HepG2 (cell line): ENCODE data around the gene PRKAG3. TPM values are rescaled to one million over a fixed set of nuclear protein-coding genes. Genes with fewer than 3 reads are reported as not detected.

Experiments
- ATAC-seq: fragments of 200-7000 bp; cut with Tn5 transposase; 3 replicates; pipeline ENCODE4 v1.9.1; 2020; ENCODE audit warnings: mild to moderate bottlenecking, moderate library complexity
- BruUV-seq: library from RNA; stranded (reverse); fragments of 400-500 nt; replicated peaks from 2 replicates; lab custom pipeline; 2021; lab: Mats Ljungman, UMichigan
- CTCF ChIA-PET: fragments of 300-600 bp; formaldehyde crosslinking; extraction: SDS; loops from one replicate; lab custom pipeline; 2021; ENCODE audit warnings: low total read pairs, inconsistent platforms, low intra/inter-chr PET ratio; lab: Yijun Ruan, JAX
- POLR2A ChIA-PET: fragments of 350-600 bp; sonication (Branson Sonifier 250); formaldehyde crosslinking; loops from one replicate; lab custom pipeline; 2020; ENCODE audit warnings: antibody characterized with exemption, inconsistent platforms; lab: Yijun Ruan, JAX
- DNase-seq: peaks from one replicate; pipeline ENCODE4 v3.0.0-alpha.2; 2015; ENCODE audit warnings: low spot score
- FAIRE-seq: peaks from 3 replicates; lab custom pipeline; 2011; peaks lifted over from hg19 to GRCh38; lab: Jason Lieb, UNC
- H2AFZ ChIP-seq: one replicate; pipeline ENCODE4 v1.6.1; 2011; ENCODE audit warnings: low read length, inconsistent platforms
- H3K27ac ChIP-seq: fragments of 300-600 bp; 3 replicates; pipeline ENCODE4 v1.8.0; 2011; ENCODE audit warnings: mixed run types, mild to moderate bottlenecking, mixed read lengths, low read length, inconsistent platforms; ENCODE audit not compliant: insufficient read depth; ENCODE audit errors: extremely low read length
- H3K27me3 ChIP-seq, 2 experiments: fragments of 200-600 bp in 1 of 2; 2 replicates in 1 of 2; 3 replicates in 1 of 2; pipeline versions ENCODE4 v1.6.0 to v1.8.0; 2011; ENCODE audit warnings: low read length in 2 of 2, mild to moderate bottlenecking in 2 of 2, moderate library complexity in 2 of 2, inconsistent platforms in 1 of 2; ENCODE audit not compliant: insufficient read depth in 2 of 2, control insufficient read depth in 1 of 2
- H3K36me3 ChIP-seq, 2 experiments: fragments of 200-600 bp in 1 of 2; replicated peaks in 1 of 2; 2 replicates in 1 of 2; 3 replicates in 1 of 2; pipeline versions ENCODE4 v1.5.1 to v1.8.0; 2011; ENCODE audit warnings: low read length in 2 of 2, inconsistent platforms in 1 of 2; ENCODE audit not compliant: insufficient read depth in 2 of 2, control insufficient read depth in 1 of 2
- H3K4me1 ChIP-seq: 2 replicates; pipeline ENCODE4 v1.5.1; 2012; ENCODE audit warnings: low read length, inconsistent platforms; ENCODE audit not compliant: insufficient read depth
- H3K4me2 ChIP-seq: 2 replicates; pipeline ENCODE4 v1.6.0; 2011; ENCODE audit warnings: low read depth, low read length, inconsistent platforms
- H3K4me3 ChIP-seq, 3 experiments: fragments of 200-600 bp in 1 of 3; sonication (generic), shearing (Covaris generic) in 1 of 3; replicated peaks in 1 of 3; 2 replicates each; pipeline ENCODE4 v1.5.1; 2011 to 2016; ENCODE audit warnings: low read length in 3 of 3, inconsistent platforms in 2 of 3, low read depth in 2 of 3, mild to moderate bottlenecking in 2 of 3, control low read depth in 1 of 3, mixed read lengths in 1 of 3; ENCODE audit not compliant: insufficient read depth in 1 of 3
- H3K79me2 ChIP-seq: one replicate; pipeline ENCODE4 v1.6.1; 2011; ENCODE audit warnings: low read length, inconsistent platforms; ENCODE audit not compliant: insufficient read depth
- H3K9ac ChIP-seq: 2 replicates; pipeline ENCODE4 v1.6.0; 2011; ENCODE audit warnings: mild to moderate bottlenecking, low read depth, low read length, inconsistent platforms; ENCODE audit not compliant: insufficient read depth
- H3K9me3 ChIP-seq: 2 replicates; pipeline ENCODE4 v1.5.1; 2012; ENCODE audit warnings: mild to moderate bottlenecking, low read length
- H4K20me1 ChIP-seq: 2 replicates; pipeline ENCODE4 v1.6.0; 2011; ENCODE audit warnings: inconsistent platforms, mild to moderate bottlenecking, low read length, moderate library complexity; ENCODE audit not compliant: insufficient read depth
- ATRX ChIP-seq: sonication (generic); formaldehyde crosslinking; IDR thresholded peaks from 2 replicates; pipeline ENCODE4 v1.4.0; 2020; ENCODE audit warnings: missing genetic modification reagents, borderline replicate concordance
- BORCS8-MEF2B ChIP-seq: sonication (generic); formaldehyde crosslinking; IDR thresholded peaks from 2 replicates; pipeline ENCODE4 v1.8.0; 2022; ENCODE audit warnings: mild to moderate bottlenecking, missing genetic modification reagents
- FUBP1 ChIP-seq: sonication (generic); formaldehyde crosslinking; IDR thresholded peaks from 2 replicates; pipeline ENCODE4 v1.5.1; 2020; ENCODE audit warnings: missing genetic modification reagents, mild to moderate bottlenecking, borderline replicate concordance
- HHEX ChIP-seq: IDR thresholded peaks from 2 replicates; pipeline ENCODE4 v1.6.1; 2016; ENCODE audit warnings: control low read depth
- IRF1 ChIP-seq: sonication (generic); formaldehyde crosslinking; IDR thresholded peaks from 2 replicates; pipeline ENCODE4 v1.4.0; 2020; ENCODE audit warnings: low read depth, mild to moderate bottlenecking, missing genetic modification reagents
- KDM5B ChIP-seq: sonication (generic); formaldehyde crosslinking; IDR thresholded peaks from 2 replicates; pipeline ENCODE4 v1.4.0; 2020; ENCODE audit warnings: missing genetic modification reagents, mild to moderate bottlenecking, borderline replicate concordance
- TFAP4 ChIP-seq: sonication (generic); IDR thresholded peaks from 2 replicates; pipeline ENCODE4 v1.6.1; 2016; ENCODE audit warnings: low read depth, borderline replicate concordance
- THAP11 ChIP-seq: IDR thresholded peaks from 2 replicates; pipeline ENCODE4 v1.6.1; 2016; ENCODE audit warnings: missing biosample characterization, missing genetic modification reagents
- ZNF274 ChIP-seq: sonication (generic); formaldehyde crosslinking; IDR thresholded peaks from 2 replicates; pipeline ENCODE4 v1.5.1; 2020; ENCODE audit warnings: mild to moderate bottlenecking, missing genetic modification reagents
- ZNF281 ChIP-seq: sonication (generic); formaldehyde crosslinking; IDR thresholded peaks from 2 replicates; pipeline ENCODE4 v1.4.0; 2020; ENCODE audit warnings: missing genetic modification reagents, borderline replicate concordance
- ZNF30 ChIP-seq: sonication (generic); formaldehyde crosslinking; IDR thresholded peaks from 2 replicates; pipeline ENCODE4 v1.5.0; 2020; ENCODE audit warnings: mild to moderate bottlenecking, missing genetic modification reagents
- ZNF317 ChIP-seq: sonication (generic); formaldehyde crosslinking; IDR thresholded peaks from 2 replicates; pipeline ENCODE4 v1.5.0; 2020; ENCODE audit warnings: mild to moderate bottlenecking, missing genetic modification reagents
- ZNF329 ChIP-seq: sonication (generic); formaldehyde crosslinking; IDR thresholded peaks from 2 replicates; pipeline ENCODE4 v1.9.0; 2021; ENCODE audit warnings: low read depth, mild to moderate bottlenecking, missing genetic modification reagents
- ZNF33B ChIP-seq: sonication (generic); formaldehyde crosslinking; IDR thresholded peaks from 2 replicates; pipeline ENCODE4 v1.5.1; 2020; ENCODE audit warnings: mild to moderate bottlenecking, missing genetic modification reagents
- ZNF562 ChIP-seq: sonication (generic); formaldehyde crosslinking; IDR thresholded peaks from 2 replicates; pipeline ENCODE4 v1.8.0; 2022; ENCODE audit warnings: missing genetic modification reagents, borderline replicate concordance
- ZNF614 ChIP-seq: IDR thresholded peaks from 2 replicates; pipeline ENCODE4 v1.6.1; 2018; ENCODE audit warnings: missing biosample characterization, missing genetic modification reagents, inconsistent platforms, borderline replicate concordance
- ZNF703 ChIP-seq: sonication (generic); formaldehyde crosslinking; IDR thresholded peaks from 2 replicates; pipeline ENCODE4 v1.5.1; 2020; ENCODE audit warnings: missing genetic modification reagents, mild to moderate bottlenecking, moderate library complexity, borderline replicate concordance
- WGBS: methylation state at CpG from one replicate; pipeline ENCODE4 v1.1.6; 2017; ENCODE audit warnings: low lambda C conversion rate; 5-methylcytosine and 5-hydroxymethylcytosine counted together
- in situ Hi-C: cut with HindIII; loops from 2 replicates; pipeline ENCODE4 v1.10.0; 2017; ENCODE audit warnings: low pct_unique_long_range_greater_than_20kb; ENCODE audit not compliant: extremely low pct_ligation_motif_present
- intact Hi-C: fragments of 100-400 bp; cut with micrococcal nuclease; formaldehyde crosslinking; loops from one replicate; pipeline ENCODE4 v1.10.0; 2022; ENCODE audit not compliant: unreplicated experiment
- polyA plus RNA-seq, 8 experiments: library from polyadenylated mRNA; depleted of rRNA in 3 of 8; stranded (reverse) in 7 of 8; unstranded in 1 of 8; fragments of >200 nt; fragmentation: Illumina TruSeq in 4 of 8; extraction: Trizol in 4 of 8; gene quantifications; 2 replicates each; pipeline versions ENCODE4 v1.2.1 to v1.2.3, GENCODE V29; 2011 to 2016; ENCODE audit warnings: low read depth in 4 of 8, missing spikeins in 1 of 8, mixed read lengths in 1 of 8; ENCODE audit not compliant: insufficient read depth in 1 of 8
- total RNA-seq, 5 experiments: library from RNA; depleted of rRNA; stranded (reverse); fragments of >200 nt; fragmentation: Illumina TruSeq; extraction: Trizol; gene quantifications; 2 replicates each; pipeline ENCODE4 v1.2.3, GENCODE V29; 2016; ENCODE audit warnings: low read depth in 1 of 5

PRKAG3 gene
- total and polyA plus RNA-seq, 2 of the 13 experiments (the other 11 are each of a cell fraction or from before 2014, with no cell fraction given), result not detected

GRCh38 chr2:218877891-218878290 lies 46.3 kb upstream of the PRKAG3 start (continued):
- no peak for TF ChIP-seq ZNF30 (CRISPR knock-in tag)

GRCh38 chr2:218877331-218877730 lies 45.7 kb upstream of the PRKAG3 start:
- FAIRE-seq (no peak), DNase-seq (no peak), ATAC-seq (no peak)
- Histone ChIP-seq H4K20me1 (peaks cover 3% of the 10 kb centered on the region; the same call in 1 of the 2 replicates), H3K27ac (no peak overlapping the region), H3K9ac (no peak overlapping the region), H3K27me3 (peaks cover 21 to 93% of the 10 kb centered on the region in 2 experiments; a peak in 4 of 5 replicates), H3K36me3 (no peaks in the 10 kb centered on the region), H2AFZ (no peak overlapping the region), H3K4me3 (no peak overlapping the region), H3K9me3 (no peaks in the 10 kb centered on the region), H3K4me2 (no peak overlapping the region), H3K4me1 (0 out of 2 replicates have a peak, but pooled peaks cover 9% of the 10 kb centered on the region), H3K79me2 (no peaks in the 10 kb centered on the region)
- BruUV-seq, result no TSS peak
- TF ChIP-seq ZNF274 (CRISPR knock-in tag) (no peak), ZNF703 (CRISPR knock-in tag) (no peak), ZNF317 (CRISPR knock-in tag) (no peak), ZNF562 (no peak), BORCS8-MEF2B (CRISPR knock-in tag) (no peak), TFAP4 (no peak), ZNF33B (CRISPR knock-in tag) (no peak), ATRX (CRISPR knock-in tag) (no peak), THAP11 (no peak), ZNF281 (CRISPR knock-in tag) (no peak), IRF1 (CRISPR knock-in tag) (no peak), FUBP1 (CRISPR knock-in tag) (no peak), HHEX (CRISPR knock-in tag) (no peak), KDM5B (CRISPR knock-in tag) (no peak), ZNF614 (CRISPR knock-in tag) (no peak), ZNF329 (no peak)
- ChIA-PET CTCF (interaction anchor here (2.1 to 2.6 kb wide), 2 partner anchors 20 to 25 kb away, joined by 9 to 58 read pairs; no protein-coding TSS in a partner anchor), POLR2A (no interaction called here)
- intact Hi-C loops, result no loop called here
- in situ Hi-C loops, result no loop called here
- 16% methylated on average over 6 of the region's 6 CpGs for whole genome bisulfite sequencing
